Measurements from ENCODE around the gene LAMA2. TPM values are rescaled to one million over a fixed set of nuclear protein-coding genes. Genes with fewer than 3 reads are reported as not detected.

The LAMA2 gene
- polyA plus RNA-seq, 1 of the 3 experiments (the other 2 are of a cell fraction), result 0.92 TPM

DNA sequence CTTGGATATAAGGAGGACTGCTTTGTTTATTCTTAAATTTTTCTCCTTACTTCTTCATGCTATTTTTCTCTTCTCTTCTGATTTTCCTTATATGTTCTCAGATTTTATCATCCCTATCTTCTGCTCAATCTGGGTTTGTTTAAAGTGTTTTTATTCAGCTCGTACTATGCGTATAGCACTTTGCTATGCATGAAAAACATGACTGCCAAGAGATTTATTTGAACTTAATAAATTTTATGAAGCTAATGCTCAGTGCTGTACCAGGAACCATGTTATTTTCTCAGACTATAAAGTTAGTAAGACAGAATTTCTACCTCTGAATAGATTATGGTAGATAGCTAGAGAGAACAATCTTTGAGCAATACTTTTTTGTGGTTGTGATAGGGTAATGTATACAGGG lies 305.9 kb downstream of the LAMA2 start:
- Histone ChIP-seq H3K4me2 (no peak overlapping the region), H3K36me3 (replicated peaks in 1 of 2; ENCODE audit: control insufficient read depth in 1 of 2, insufficient read depth in 2 of 2, low read length in 1 of 2) (no peaks in the 10 kb centered on the region), H3F3A (replicated peaks; ENCODE audit: insufficient read depth) (peaks cover 7% of the 10 kb centered on the region), H2AFZ (ENCODE audit: low read depth) (no peak overlapping the region), H3K27me3 (ENCODE audit: insufficient read depth) (no peaks in the 10 kb centered on the region), H3K4me3 (ENCODE audit: low read depth in 2 of 2, low read length in 1 of 2) (no peak overlapping the region), H3K79me2 (ENCODE audit: insufficient read depth) (no peaks in the 10 kb centered on the region), H3K9me3 (no peaks in the 10 kb centered on the region), H3K9ac (no peak overlapping the region), H3K4me1 (ENCODE audit: control insufficient read depth in 1 of 2, insufficient read depth in 2 of 2, low read depth in 1 of 2, low read length in 1 of 2) (peaks cover 0 to 7% of the 10 kb centered on the region in 2 experiments; a peak in 3 of 4 replicates), H4K20me1 (ENCODE audit: insufficient read depth) (no peaks in the 10 kb centered on the region), H3K9me2 (no peaks in the 10 kb centered on the region), H3K27ac (ENCODE audit: low read depth in 2 of 2, low read length in 1 of 2) (peak overlapping the region in 1 of 2 experiments; percentile 68; a peak in 2 of 4 replicates)
- no peak for DNase-seq
- no peak for TF ChIP-seq MXI1 (IDR thresholded peaks at IDR 0.05; ENCODE audit: low read depth, low read length)
- no peak for TF ChIP-seq MEF2A (IDR thresholded peaks at IDR 0.05; ENCODE audit: borderline replicate concordance, low read depth)
- TF ChIP-seq JUND (IDR thresholded peaks at IDR 0.05), result no peak
- no peak for TF ChIP-seq NFIC (IDR thresholded peaks at IDR 0.05; ENCODE audit: borderline replicate concordance)
- TF ChIP-seq POLR2AphosphoS5 (IDR thresholded peaks at IDR 0.05; ENCODE audit: low read depth, low read length), result no peak
- TF ChIP-seq FOXM1 (IDR thresholded peaks at IDR 0.05; ENCODE audit: low read depth), result no peak
- no peak for TF ChIP-seq YY1 (IDR thresholded peaks at IDR 0.05; ENCODE audit: low read depth)
- TF ChIP-seq RAD21 (IDR thresholded peaks at IDR 0.05; ENCODE audit: low read length), result no peak
- TF ChIP-seq, protein P1, sequence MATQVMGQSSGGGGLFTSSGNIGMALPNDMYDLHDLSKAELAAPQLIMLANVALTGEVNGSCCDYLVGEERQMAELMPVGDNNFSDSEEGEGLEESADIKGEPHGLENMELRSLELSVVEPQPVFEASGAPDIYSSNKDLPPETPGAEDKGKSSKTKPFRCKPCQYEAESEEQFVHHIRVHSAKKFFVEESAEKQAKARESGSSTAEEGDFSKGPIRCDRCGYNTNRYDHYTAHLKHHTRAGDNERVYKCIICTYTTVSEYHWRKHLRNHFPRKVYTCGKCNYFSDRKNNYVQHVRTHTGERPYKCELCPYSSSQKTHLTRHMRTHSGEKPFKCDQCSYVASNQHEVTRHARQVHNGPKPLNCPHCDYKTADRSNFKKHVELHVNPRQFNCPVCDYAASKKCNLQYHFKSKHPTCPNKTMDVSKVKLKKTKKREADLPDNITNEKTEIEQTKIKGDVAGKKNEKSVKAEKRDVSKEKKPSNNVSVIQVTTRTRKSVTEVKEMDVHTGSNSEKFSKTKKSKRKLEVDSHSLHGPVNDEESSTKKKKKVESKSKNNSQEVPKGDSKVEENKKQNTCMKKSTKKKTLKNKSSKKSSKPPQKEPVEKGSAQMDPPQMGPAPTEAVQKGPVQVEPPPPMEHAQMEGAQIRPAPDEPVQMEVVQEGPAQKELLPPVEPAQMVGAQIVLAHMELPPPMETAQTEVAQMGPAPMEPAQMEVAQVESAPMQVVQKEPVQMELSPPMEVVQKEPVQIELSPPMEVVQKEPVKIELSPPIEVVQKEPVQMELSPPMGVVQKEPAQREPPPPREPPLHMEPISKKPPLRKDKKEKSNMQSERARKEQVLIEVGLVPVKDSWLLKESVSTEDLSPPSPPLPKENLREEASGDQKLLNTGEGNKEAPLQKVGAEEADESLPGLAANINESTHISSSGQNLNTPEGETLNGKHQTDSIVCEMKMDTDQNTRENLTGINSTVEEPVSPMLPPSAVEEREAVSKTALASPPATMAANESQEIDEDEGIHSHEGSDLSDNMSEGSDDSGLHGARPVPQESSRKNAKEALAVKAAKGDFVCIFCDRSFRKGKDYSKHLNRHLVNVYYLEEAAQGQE (IDR thresholded peaks at IDR 0.05; ENCODE audit: low read depth, low read length), result no peak
- TF ChIP-seq, protein P2, sequence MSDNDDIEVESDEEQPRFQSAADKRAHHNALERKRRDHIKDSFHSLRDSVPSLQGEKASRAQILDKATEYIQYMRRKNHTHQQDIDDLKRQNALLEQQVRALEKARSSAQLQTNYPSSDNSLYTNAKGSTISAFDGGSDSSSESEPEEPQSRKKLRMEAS (IDR thresholded peaks at IDR 0.05; ENCODE audit: low read depth), result no peak
- TF ChIP-seq, protein P3, sequence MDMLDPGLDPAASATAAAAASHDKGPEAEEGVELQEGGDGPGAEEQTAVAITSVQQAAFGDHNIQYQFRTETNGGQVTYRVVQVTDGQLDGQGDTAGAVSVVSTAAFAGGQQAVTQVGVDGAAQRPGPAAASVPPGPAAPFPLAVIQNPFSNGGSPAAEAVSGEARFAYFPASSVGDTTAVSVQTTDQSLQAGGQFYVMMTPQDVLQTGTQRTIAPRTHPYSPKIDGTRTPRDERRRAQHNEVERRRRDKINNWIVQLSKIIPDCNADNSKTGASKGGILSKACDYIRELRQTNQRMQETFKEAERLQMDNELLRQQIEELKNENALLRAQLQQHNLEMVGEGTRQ (IDR thresholded peaks at IDR 0.05; ENCODE audit: borderline replicate concordance, low read depth, low read length), result no peak
- TF ChIP-seq, protein P4, sequence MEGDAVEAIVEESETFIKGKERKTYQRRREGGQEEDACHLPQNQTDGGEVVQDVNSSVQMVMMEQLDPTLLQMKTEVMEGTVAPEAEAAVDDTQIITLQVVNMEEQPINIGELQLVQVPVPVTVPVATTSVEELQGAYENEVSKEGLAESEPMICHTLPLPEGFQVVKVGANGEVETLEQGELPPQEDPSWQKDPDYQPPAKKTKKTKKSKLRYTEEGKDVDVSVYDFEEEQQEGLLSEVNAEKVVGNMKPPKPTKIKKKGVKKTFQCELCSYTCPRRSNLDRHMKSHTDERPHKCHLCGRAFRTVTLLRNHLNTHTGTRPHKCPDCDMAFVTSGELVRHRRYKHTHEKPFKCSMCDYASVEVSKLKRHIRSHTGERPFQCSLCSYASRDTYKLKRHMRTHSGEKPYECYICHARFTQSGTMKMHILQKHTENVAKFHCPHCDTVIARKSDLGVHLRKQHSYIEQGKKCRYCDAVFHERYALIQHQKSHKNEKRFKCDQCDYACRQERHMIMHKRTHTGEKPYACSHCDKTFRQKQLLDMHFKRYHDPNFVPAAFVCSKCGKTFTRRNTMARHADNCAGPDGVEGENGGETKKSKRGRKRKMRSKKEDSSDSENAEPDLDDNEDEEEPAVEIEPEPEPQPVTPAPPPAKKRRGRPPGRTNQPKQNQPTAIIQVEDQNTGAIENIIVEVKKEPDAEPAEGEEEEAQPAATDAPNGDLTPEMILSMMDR (IDR thresholded peaks at IDR 0.05), result no peak
- no peak for TF ChIP-seq SMC3 (IDR thresholded peaks at IDR 0.05; ENCODE audit: low read depth, low read length)
- no peak; the same call in 1 of the 2 replicates for TF ChIP-seq FOSL2 (IDR thresholded peaks at IDR 0.05; ENCODE audit: borderline replicate concordance, low read depth)
- TF ChIP-seq, protein P5, sequence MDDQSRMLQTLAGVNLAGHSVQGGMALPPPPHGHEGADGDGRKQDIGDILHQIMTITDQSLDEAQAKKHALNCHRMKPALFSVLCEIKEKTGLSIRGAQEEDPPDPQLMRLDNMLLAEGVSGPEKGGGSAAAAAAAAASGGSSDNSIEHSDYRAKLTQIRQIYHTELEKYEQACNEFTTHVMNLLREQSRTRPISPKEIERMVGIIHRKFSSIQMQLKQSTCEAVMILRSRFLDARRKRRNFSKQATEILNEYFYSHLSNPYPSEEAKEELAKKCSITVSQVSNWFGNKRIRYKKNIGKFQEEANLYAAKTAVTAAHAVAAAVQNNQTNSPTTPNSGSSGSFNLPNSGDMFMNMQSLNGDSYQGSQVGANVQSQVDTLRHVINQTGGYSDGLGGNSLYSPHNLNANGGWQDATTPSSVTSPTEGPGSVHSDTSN (IDR thresholded peaks at IDR 0.05), result peak; percentile 8; the same call in 1 of the 2 replicates
- TF ChIP-seq, protein P6, sequence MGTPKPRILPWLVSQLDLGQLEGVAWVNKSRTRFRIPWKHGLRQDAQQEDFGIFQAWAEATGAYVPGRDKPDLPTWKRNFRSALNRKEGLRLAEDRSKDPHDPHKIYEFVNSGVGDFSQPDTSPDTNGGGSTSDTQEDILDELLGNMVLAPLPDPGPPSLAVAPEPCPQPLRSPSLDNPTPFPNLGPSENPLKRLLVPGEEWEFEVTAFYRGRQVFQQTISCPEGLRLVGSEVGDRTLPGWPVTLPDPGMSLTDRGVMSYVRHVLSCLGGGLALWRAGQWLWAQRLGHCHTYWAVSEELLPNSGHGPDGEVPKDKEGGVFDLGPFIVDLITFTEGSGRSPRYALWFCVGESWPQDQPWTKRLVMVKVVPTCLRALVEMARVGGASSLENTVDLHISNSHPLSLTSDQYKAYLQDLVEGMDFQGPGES (IDR thresholded peaks at IDR 0.05; ENCODE audit: low read depth, low read length), result no peak
- 0 out of 2 replicates have a peak, but pooled peaks have one; percentile 8 for TF ChIP-seq TCF12 (IDR thresholded peaks at IDR 0.05)
- ChIA-PET POLR2A (no interaction called here), CTCF (no interaction called here)
- WGBS (ENCODE audit: low lambda C conversion rate), result 16% methylated on average over 2 of the region's 2 CpGs

Data from SK-N-SH (cell line).